ENCODE measurements around the gene SPDYE16.
"Not testable (repeated sequence)": the region's sequence is repeated elsewhere in the genome, so short reads cannot be mapped to it uniquely, and the experiment has no call there.

Gene SPDYE16

DNA sequence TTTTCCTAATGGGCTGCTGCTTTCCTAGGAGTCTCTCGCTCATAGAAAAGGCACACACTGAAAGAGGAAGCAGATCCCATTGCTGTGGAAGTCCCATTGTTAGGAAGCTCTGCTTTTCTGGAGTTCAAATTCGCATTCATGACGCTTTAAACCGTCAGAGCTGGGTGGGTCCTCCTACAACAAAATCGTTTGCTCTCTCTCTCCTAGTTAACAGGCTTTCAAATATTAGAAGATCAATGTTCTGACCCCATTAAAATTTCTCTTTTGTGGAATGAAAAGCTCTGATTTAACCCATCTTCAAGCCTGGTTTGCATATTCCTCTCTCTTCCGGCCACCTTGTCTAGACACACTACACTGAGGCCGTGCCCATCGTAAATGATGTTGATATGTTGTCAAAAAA, at the start of gene SPDYE16:
TSS of gene SPDYE16 (minus strand) at position 101 of the 400 bp plus-strand sequence. CDS start 1,838 bp downstream, outside the sequence.
- DNase-seq, result not testable (repeated sequence)

GRCh38 chr7:76592694-76593093, 49.6 kb upstream of the SPDYE16 start:
- not testable (repeated sequence) for DNase-seq

- not testable (repeated sequence) for DNase-seq
Observed at GRCh38 chr7:76591602-76592304, 48.7 kb upstream of the SPDYE16 start.

DNA sequence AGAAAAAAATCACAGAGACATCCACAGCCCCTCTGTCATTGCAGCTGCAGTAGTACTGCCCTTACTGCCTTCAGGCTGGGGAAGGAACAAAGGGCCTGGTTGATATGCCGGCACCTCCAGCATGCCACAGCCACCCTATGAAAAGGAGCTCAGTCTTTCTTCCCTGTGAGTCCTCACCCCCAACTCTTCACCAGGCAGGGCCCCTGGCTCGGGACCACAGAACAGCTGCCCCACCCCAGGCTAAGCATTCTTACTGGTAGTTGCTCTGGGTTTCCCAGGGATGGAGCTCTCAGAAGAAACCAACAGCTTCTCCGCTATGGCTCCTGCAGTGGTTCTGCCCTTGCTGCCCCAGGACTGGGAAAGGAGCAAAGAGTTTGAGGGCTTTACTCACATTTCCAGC, 47.9 kb upstream of the SPDYE16 start:
- not testable (repeated sequence) for DNase-seq

DNA sequence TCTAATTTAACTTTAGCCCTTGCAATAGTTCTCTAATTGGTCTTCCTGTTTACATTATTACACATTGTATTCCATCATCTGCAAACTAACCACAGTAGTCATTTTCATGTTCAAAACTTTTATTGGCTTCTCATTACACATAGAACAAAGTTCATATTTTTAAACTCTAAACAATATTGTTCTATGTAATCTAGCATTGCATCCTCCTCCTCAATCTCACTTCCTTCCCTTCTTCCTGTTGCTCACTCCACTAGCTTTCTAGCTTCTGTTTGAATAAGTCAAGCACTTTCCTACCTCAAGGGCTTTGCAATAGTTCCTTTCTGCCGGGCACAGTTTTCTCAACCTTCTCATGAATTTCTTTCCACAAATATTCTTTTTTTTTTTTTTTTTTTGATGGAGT, 45.5 kb upstream of the SPDYE16 start:
- DNase-seq, result not testable (repeated sequence)

- DNase-seq, result not testable (repeated sequence)
Observed at GRCh38 chr7:76586585-76587315, 43.7 kb upstream of the SPDYE16 start.

- not testable (repeated sequence) for DNase-seq
Observed at GRCh38 chr7:76583636-76584281, 40.7 kb upstream of the SPDYE16 start.

GRCh38 chr7:76582848-76583631, 39.9 kb upstream of the SPDYE16 start:
- DNase-seq, result not testable (repeated sequence)

GRCh38 chr7:76575919-76576655, 33.0 kb upstream of the SPDYE16 start:
- not testable (repeated sequence) for DNase-seq

DNA sequence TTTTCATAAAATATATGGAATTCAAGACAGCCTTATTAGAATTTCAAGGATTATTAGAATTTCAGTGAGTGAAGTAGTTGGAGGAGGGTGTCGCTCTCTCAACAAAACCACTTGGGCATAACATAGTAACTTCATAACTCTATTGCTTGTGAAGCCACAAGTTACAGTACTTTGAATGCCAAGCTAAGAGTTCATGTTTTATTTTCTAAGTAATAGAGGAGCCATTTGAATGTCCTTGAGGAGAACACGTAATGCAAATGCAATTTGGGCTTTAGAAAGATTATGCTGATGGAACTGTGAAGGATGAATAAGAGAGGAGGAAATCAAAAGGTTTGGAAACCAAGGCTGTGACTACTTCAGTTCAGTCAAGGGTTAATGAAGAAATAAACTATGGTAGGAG, 32.3 kb upstream of the SPDYE16 start:
- DNase-seq, result not testable (repeated sequence)

- DNase-seq, result not testable (repeated sequence)
Observed at GRCh38 chr7:76572296-76572695, 29.2 kb upstream of the SPDYE16 start.

GRCh38 chr7:76570324-76570775, 27.3 kb upstream of the SPDYE16 start:
- DNase-seq, result peak in 1 of 2 experiments; percentile 40

- DNase-seq, result peak; percentile 54 to 73
Observed at GRCh38 chr7:76568742-76569141, 25.6 kb upstream of the SPDYE16 start.

DNA sequence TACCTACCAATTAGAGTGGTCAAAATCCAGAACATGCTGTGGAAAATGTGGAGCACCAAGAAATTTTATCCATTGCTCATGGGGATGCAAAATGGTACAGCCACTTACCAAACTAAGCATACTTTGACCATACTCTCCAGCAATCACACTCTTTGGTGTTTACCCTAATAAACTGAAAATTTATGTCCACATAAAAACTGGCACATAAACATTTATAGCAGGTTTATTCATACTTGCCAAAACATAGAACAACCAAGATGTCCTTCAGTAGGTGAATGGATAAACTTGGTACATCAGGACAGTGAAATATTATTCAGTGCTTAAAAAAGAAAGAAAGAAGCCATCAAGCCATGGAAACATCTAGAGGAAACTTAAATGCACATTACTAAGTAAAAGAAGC, 24.7 kb upstream of the SPDYE16 start:
- DNase-seq, result not testable (repeated sequence)

DNA sequence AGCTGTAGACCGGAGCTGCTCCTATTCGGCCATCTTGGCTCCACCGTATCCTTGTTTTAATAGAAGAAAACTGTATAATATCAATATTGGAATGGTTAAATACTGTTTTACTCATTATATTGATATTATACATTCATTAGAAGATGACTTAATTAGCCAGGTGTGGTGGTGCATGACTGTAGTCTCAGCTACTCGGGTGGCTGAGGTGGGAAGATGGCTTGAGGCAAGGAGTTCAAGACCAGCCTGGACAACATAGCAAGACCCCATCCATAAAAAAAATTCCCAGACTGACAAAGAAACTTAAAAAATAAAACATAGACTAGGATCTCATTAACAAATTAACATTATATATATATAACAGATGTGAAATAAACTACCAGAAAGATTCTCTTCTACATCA, 24.2 kb upstream of the SPDYE16 start:
- not testable (repeated sequence) for DNase-seq

DNA sequence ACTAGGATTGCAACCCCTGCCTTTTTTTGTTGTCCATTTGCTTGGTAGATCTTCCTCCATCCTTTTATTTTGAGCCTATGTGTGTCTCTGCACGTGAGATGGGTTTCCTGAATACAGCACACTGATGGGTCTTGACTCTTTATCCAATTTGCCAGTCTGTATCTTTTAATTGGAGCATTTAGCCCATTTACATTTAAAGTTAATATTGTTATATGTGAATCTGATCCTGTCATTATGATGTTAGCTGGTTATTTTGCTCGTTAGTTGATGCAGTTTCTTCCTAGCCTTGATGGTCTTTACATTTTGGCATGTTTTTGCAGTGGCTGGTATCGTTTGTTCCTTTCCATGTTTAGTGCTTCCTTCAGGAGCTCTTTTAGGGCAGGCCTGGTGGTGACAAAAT, 21.9 kb upstream of the SPDYE16 start:
- not testable (repeated sequence) for DNase-seq

GRCh38 chr7:76561342-76561741, 18.2 kb upstream of the SPDYE16 start:
- DNase-seq, result not testable (repeated sequence)

DNA sequence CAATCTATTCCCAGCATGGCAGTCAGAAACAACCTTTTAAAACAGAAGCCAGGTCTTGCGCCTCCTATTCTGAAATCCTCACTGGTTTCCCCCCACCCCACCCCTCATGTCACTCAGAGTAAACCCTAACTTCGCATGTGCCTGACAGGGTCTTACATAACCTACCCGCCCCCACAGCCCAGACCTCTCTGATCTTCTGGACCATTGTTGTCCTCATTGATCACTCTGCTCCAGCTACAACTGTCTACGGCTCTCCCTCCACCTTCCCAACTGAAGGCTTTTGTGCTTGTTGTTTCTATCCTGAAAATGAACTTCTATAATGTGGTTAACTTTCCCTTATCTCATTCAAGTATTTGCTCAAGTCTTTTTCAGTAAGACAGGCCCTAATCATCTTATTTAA, 17.1 kb upstream of the SPDYE16 start:
- not testable (repeated sequence) for DNase-seq

DNA sequence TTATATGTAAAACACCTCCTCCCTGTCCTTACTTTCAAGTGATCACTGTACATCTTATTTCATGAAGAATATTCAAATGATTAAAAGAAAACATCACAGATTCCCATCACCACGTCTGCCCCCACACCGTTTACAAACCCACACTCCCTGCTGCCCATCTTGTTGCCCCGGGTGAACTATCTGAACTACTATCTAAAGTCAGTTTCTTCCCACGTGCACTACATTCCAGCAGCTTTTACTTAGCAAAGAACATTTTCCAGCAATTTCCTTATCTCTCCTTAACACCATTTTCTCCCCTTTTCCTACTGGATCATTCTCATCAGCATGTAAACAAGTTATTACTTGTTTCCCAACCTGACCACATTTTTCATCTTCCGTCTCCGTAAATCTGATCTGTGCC, 16.6 kb upstream of the SPDYE16 start:
- not testable (repeated sequence) for DNase-seq

- not testable (repeated sequence) for DNase-seq
Observed at GRCh38 chr7:76551992-76552391, 8.9 kb upstream of the SPDYE16 start.

GRCh38 chr7:76549855-76550248, 6.8 kb upstream of the SPDYE16 start:
- DNase-seq, result not testable (repeated sequence)
